Stomach (tissue), 4 donors: ENCODE results near the gene CATSPER1.

Experiments used
- EP300 ChIP-seq: sonication (generic); formaldehyde crosslinking; IDR thresholded peaks from one replicate; pipeline ENCODE4 v1.6.1; 2017; ENCODE audit warnings: antibody characterized with exemption
- POLR2A ChIP-seq, 4 donors: fragments of 450-650 bp; IDR thresholded peaks; one replicate each; pipeline ENCODE4 v1.6.1; 2016; ENCODE audit warnings: antibody characterized with exemption in 4 of 4, control low read depth in 2 of 4, mild to moderate bottlenecking in 1 of 4, moderate library complexity in 1 of 4
- POLR2AphosphoS5 ChIP-seq, 3 donors: sonication (generic); formaldehyde crosslinking; IDR thresholded peaks; one replicate each; pipeline ENCODE4 v1.6.1; 2016; ENCODE audit warnings: antibody characterized with exemption in 3 of 3
- TF ChIP-seq, protein P1 (sequence below), 7 experiments: fragments of 450-650 bp in 4 of 7; fragments of 200-600 bp in 3 of 7; sonication (generic) in 3 of 7; IDR thresholded peaks; one replicate each; pipeline ENCODE4 v1.5.1; 2016 to 2019; ENCODE audit warnings: antibody characterized with exemption in 7 of 7, control low read depth in 2 of 7, mild to moderate bottlenecking in 1 of 7

DNA sequence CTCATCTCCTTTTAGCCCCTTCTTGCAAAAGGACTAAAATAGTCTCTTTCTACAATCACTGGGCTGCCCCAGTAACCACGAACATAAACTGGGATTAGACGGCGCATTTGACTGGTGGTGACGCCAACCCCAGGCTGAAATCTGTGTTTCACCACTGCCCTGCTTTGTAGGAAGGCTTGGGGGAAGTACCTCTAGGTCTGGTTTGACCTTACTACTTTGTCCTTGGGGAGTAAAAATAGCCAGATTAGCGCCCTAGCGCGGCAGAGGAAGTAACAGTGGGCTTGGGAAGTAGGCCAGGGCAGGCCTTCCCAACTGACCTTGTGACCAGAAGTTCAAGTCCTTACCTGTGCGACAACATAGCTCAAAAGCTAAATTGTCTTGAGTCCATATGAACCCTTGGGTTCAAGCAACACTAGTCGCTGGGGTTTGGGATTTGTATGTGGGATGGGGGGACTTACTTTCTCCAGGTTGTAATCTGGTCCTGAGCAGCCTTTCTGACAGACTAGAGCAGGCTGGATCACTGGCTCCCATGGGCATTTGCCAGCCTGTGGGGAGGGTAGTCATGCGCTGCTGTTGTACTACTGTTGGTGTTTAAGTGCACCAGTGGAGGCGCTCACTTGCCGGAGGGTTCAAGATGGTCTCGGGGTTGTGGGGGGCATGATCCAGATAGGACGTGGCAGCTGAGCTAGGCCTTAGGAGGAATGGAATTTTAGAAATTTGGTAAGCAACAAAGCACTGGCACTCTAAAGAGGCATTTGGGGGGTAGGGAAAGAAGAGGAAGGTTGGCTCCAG, 42.8 kb upstream of the CATSPER1 start:
- TF ChIP-seq, protein P1, sequence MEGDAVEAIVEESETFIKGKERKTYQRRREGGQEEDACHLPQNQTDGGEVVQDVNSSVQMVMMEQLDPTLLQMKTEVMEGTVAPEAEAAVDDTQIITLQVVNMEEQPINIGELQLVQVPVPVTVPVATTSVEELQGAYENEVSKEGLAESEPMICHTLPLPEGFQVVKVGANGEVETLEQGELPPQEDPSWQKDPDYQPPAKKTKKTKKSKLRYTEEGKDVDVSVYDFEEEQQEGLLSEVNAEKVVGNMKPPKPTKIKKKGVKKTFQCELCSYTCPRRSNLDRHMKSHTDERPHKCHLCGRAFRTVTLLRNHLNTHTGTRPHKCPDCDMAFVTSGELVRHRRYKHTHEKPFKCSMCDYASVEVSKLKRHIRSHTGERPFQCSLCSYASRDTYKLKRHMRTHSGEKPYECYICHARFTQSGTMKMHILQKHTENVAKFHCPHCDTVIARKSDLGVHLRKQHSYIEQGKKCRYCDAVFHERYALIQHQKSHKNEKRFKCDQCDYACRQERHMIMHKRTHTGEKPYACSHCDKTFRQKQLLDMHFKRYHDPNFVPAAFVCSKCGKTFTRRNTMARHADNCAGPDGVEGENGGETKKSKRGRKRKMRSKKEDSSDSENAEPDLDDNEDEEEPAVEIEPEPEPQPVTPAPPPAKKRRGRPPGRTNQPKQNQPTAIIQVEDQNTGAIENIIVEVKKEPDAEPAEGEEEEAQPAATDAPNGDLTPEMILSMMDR (IDR thresholded peaks at IDR 0.05), result no peak
- TF ChIP-seq EP300 (no peak), POLR2AphosphoS5 (IDR thresholded peaks at IDR 0.05) (peak in 2 of 3 donors; percentile 3 to 30), POLR2A (IDR thresholded peaks at IDR 0.05) (no peak)
